Measurements from ENCODE around the gene NLGN4X.
A peak's percentile ranks its signal among the peaks of the same experiment; 100 is the strongest.

NLGN4X gene

GRCh38 chrX:5876984-5877596, 351.6 kb downstream of the NLGN4X start:
- CTCF ChIA-PET = interaction anchor here (0.7 to 0.8 kb wide), 2 partner anchors 11 to 27 kb away, joined by 3 read pairs; no protein-coding TSS in a partner anchor
- DNase-seq (ENCODE audit: extremely low spot score) = peak; percentile 21
- POLR2A ChIA-PET = no interaction called here
- no peak for TF ChIP-seq HDGF (IDR thresholded peaks at IDR 0.05; ENCODE audit: borderline replicate concordance)
- TF ChIP-seq SUZ12 (IDR thresholded peaks at IDR 0.05) = no peak
- TF ChIP-seq PKNOX1 (IDR thresholded peaks at IDR 0.05) = no peak
- no peak for TF ChIP-seq TARDBP (IDR thresholded peaks at IDR 0.05)
- TF ChIP-seq FOXA1 (IDR thresholded peaks at IDR 0.05) = no peak
- no peak for TF ChIP-seq ARNT (IDR thresholded peaks at IDR 0.05)
- no peak for TF ChIP-seq LEF1 (IDR thresholded peaks at IDR 0.05; ENCODE audit: borderline replicate concordance)
- no peak for TF ChIP-seq NFRKB (IDR thresholded peaks at IDR 0.05)
- TF ChIP-seq BHLHE40 (IDR thresholded peaks at IDR 0.05; ENCODE audit: borderline replicate concordance) = no peak
- TF ChIP-seq SP1 (IDR thresholded peaks at IDR 0.05) = no peak
- TF ChIP-seq ELF4 (IDR thresholded peaks at IDR 0.05) = no peak
- TF ChIP-seq ZNF384 (IDR thresholded peaks at IDR 0.05) = no peak
- no peak for TF ChIP-seq CTBP1 (IDR thresholded peaks at IDR 0.05; ENCODE audit: borderline replicate concordance)
- no peak for TF ChIP-seq L3MBTL2 (conservative IDR thresholded peaks at IDR 0.05)
- TF ChIP-seq FOXK2 (IDR thresholded peaks at IDR 0.05) = no peak
- TF ChIP-seq FOXM1 (IDR thresholded peaks at IDR 0.05; ENCODE audit: borderline replicate concordance) = no peak

- POLR2A ChIA-PET = no interaction called here
- CTCF ChIA-PET = no interaction called here
- TF ChIP-seq TARDBP (IDR thresholded peaks at IDR 0.05) (no peak), L3MBTL2 (conservative IDR thresholded peaks at IDR 0.05) (no peak), SUZ12 (IDR thresholded peaks at IDR 0.05) (no peak), ZNF384 (IDR thresholded peaks at IDR 0.05) (no peak), HDGF (IDR thresholded peaks at IDR 0.05; ENCODE audit: borderline replicate concordance) (no peak), FOXA1 (IDR thresholded peaks at IDR 0.05) (no peak), ELF4 (IDR thresholded peaks at IDR 0.05) (no peak), FOXM1 (IDR thresholded peaks at IDR 0.05; ENCODE audit: borderline replicate concordance) (no peak), CTBP1 (IDR thresholded peaks at IDR 0.05; ENCODE audit: borderline replicate concordance) (no peak), FOXK2 (IDR thresholded peaks at IDR 0.05) (no peak), BHLHE40 (IDR thresholded peaks at IDR 0.05; ENCODE audit: borderline replicate concordance) (no peak), LEF1 (IDR thresholded peaks at IDR 0.05; ENCODE audit: borderline replicate concordance) (no peak), ARNT (IDR thresholded peaks at IDR 0.05) (no peak), NFRKB (IDR thresholded peaks at IDR 0.05) (no peak), SP1 (IDR thresholded peaks at IDR 0.05) (no peak), PKNOX1 (IDR thresholded peaks at IDR 0.05) (no peak)
- no peak for DNase-seq (ENCODE audit: extremely low spot score)
Observed at GRCh38 chrX:5870238-5870637, 358.4 kb downstream of the NLGN4X start.

- TF ChIP-seq FOXM1 (IDR thresholded peaks at IDR 0.05; ENCODE audit: borderline replicate concordance) = no peak
- no peak for TF ChIP-seq SP1 (IDR thresholded peaks at IDR 0.05)
- no peak for TF ChIP-seq TARDBP (IDR thresholded peaks at IDR 0.05)
- TF ChIP-seq L3MBTL2 (conservative IDR thresholded peaks at IDR 0.05) = no peak
- no peak for TF ChIP-seq FOXA1 (IDR thresholded peaks at IDR 0.05)
- TF ChIP-seq ZNF384 (IDR thresholded peaks at IDR 0.05) = no peak
- no peak for TF ChIP-seq BHLHE40 (IDR thresholded peaks at IDR 0.05; ENCODE audit: borderline replicate concordance)
- no peak for TF ChIP-seq LEF1 (IDR thresholded peaks at IDR 0.05; ENCODE audit: borderline replicate concordance)
- TF ChIP-seq PKNOX1 (IDR thresholded peaks at IDR 0.05) = no peak
- no peak for TF ChIP-seq SUZ12 (IDR thresholded peaks at IDR 0.05)
- DNase-seq (ENCODE audit: extremely low spot score) = no peak
- POLR2A ChIA-PET = no interaction called here
- CTCF ChIA-PET = no interaction called here
Observed at GRCh38 chrX:5869786-5870185, 358.9 kb downstream of the NLGN4X start.

GRCh38 chrX:5867778-5868177, 360.9 kb downstream of the NLGN4X start:
- ChIA-PET POLR2A (no interaction called here), CTCF (no interaction called here)
- DNase-seq (ENCODE audit: extremely low spot score) = no peak
- no peak for TF ChIP-seq LEF1 (IDR thresholded peaks at IDR 0.05; ENCODE audit: borderline replicate concordance)
- TF ChIP-seq TARDBP (IDR thresholded peaks at IDR 0.05) = no peak
- TF ChIP-seq ZNF384 (IDR thresholded peaks at IDR 0.05) = no peak
- no peak for TF ChIP-seq FOXM1 (IDR thresholded peaks at IDR 0.05; ENCODE audit: borderline replicate concordance)
- TF ChIP-seq ELF4 (IDR thresholded peaks at IDR 0.05) = no peak
- TF ChIP-seq CTBP1 (IDR thresholded peaks at IDR 0.05; ENCODE audit: borderline replicate concordance) = no peak
- no peak for TF ChIP-seq FOXK2 (IDR thresholded peaks at IDR 0.05)
- no peak for TF ChIP-seq SUZ12 (IDR thresholded peaks at IDR 0.05)
- no peak for TF ChIP-seq HDGF (IDR thresholded peaks at IDR 0.05; ENCODE audit: borderline replicate concordance)
- no peak for TF ChIP-seq L3MBTL2 (conservative IDR thresholded peaks at IDR 0.05)
- TF ChIP-seq ARNT (IDR thresholded peaks at IDR 0.05) = no peak

- TF ChIP-seq ELF4 (IDR thresholded peaks at IDR 0.05) (no peak), TARDBP (IDR thresholded peaks at IDR 0.05) (no peak), CTBP1 (IDR thresholded peaks at IDR 0.05; ENCODE audit: borderline replicate concordance) (no peak)
- ChIA-PET POLR2A (no interaction called here), CTCF (no interaction called here)
- no peak for DNase-seq (ENCODE audit: extremely low spot score)
Observed at GRCh38 chrX:5857232-5857631, 371.4 kb downstream of the NLGN4X start.

DNA sequence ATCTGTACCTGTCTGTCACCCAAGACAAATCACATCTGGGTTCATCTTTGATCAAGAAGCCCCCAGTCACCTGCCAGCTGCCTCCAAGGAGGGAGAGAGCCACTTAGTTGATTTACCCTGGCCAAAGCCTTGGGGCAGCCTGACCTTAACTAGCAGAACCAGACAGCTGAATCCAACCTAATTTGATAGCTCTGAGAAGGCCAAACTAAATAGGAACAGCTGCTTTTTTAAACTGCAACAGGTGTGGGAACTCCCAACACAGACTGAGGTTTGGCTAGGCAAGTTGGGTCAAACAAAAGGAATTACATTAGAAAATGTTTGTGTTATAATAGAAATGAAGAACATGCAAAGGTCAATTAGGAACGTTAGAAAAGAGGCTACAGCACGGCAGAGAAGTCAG, 375.7 kb downstream of the NLGN4X start:
- DNase-seq (ENCODE audit: extremely low spot score) = no peak
- ChIA-PET POLR2A (no interaction called here), CTCF (no interaction called here)
- TF ChIP-seq NFRKB (IDR thresholded peaks at IDR 0.05) (no peak), BHLHE40 (IDR thresholded peaks at IDR 0.05; ENCODE audit: borderline replicate concordance) (no peak), ZNF384 (IDR thresholded peaks at IDR 0.05) (no peak), SP1 (IDR thresholded peaks at IDR 0.05) (no peak), L3MBTL2 (conservative IDR thresholded peaks at IDR 0.05) (no peak), ARNT (IDR thresholded peaks at IDR 0.05) (no peak), FOXK2 (IDR thresholded peaks at IDR 0.05) (no peak), TARDBP (IDR thresholded peaks at IDR 0.05) (no peak), PKNOX1 (IDR thresholded peaks at IDR 0.05) (no peak), ELF4 (IDR thresholded peaks at IDR 0.05) (no peak), LEF1 (IDR thresholded peaks at IDR 0.05; ENCODE audit: borderline replicate concordance) (no peak)
